NB4 (cell line): ENCODE results near the gene SEC24C.
A peak's percentile ranks its signal among the peaks of the same experiment; 100 is the strongest.
"Not testable (repeated sequence)": the region's sequence is repeated elsewhere in the genome, so short reads cannot be mapped to it uniquely, and the experiment has no call there.

Source experiments
- DNase-seq: peaks from one replicate; pipeline ENCODE4 v3.0.0; 2010; ENCODE audit warnings: low read depth
- H3K4me3 ChIP-seq: one replicate; pipeline ENCODE4 v1.5.1; 2011; ENCODE audit warnings: mild to moderate bottlenecking, low read depth, low read length, moderate library complexity
- CTCF ChIP-seq: IDR thresholded peaks from one replicate; pipeline ENCODE4 v1.5.1; 2012; ENCODE audit warnings: low read depth, low read length
- MAX ChIP-seq: IDR thresholded peaks from 2 replicates; pipeline ENCODE4 v1.6.1; 2011; ENCODE audit warnings: low read depth, low read length
- MYC ChIP-seq: IDR thresholded peaks from 2 replicates; pipeline ENCODE4 v1.6.1; 2011; ENCODE audit warnings: low read depth, low read length
- POLR2A ChIP-seq: IDR thresholded peaks from 2 replicates; pipeline ENCODE4 v1.6.1; 2011; ENCODE audit warnings: mild to moderate bottlenecking; ENCODE audit not compliant: insufficient read length; ENCODE audit errors: extremely low read depth

SEC24C gene

GRCh38 chr10:73716251-73716650 is 27.9 kb upstream of the SEC24C start:
- DNase-seq: no peak
- TF ChIP-seq MYC (no peak), POLR2A (no peak), CTCF (no peak), MAX (no peak)

GRCh38 chr10:73717556-73717955 is 26.6 kb upstream of the SEC24C start:
- DNase-seq: peak; percentile 71
- TF ChIP-seq CTCF (no peak), MYC (no peak), POLR2A (no peak), MAX (no peak)
- no peak overlapping the region for H3K4me3 ChIP-seq

More at GRCh38 chr10:73716251-73716650, 27.9 kb upstream of the SEC24C start:
- no peak overlapping the region for H3K4me3 ChIP-seq

GRCh38 chr10:73720561-73720960 is 23.6 kb upstream of the SEC24C start:
- not testable (repeated sequence) for DNase-seq, H3K4me3 ChIP-seq

GRCh38 chr10:73723516-73723915 is 20.7 kb upstream of the SEC24C start:
- TF ChIP-seq MAX: no peak
- no peak for TF ChIP-seq MYC
- no peak for TF ChIP-seq CTCF
- no peak for TF ChIP-seq POLR2A
- no peak for DNase-seq
- H3K4me3 ChIP-seq: no peak overlapping the region

GRCh38 chr10:73729781-73730152 is 14.4 kb upstream of the SEC24C start:
- DNase-seq: peak; percentile 57

GRCh38 chr10:73730153-73730906 is 13.8 kb upstream of the SEC24C start:
- peak overlapping the region; percentile 91 for H3K4me3 ChIP-seq
- peak; percentile 95 for DNase-seq
- TF ChIP-seq MAX: peak; percentile 55
- no peak for TF ChIP-seq CTCF
- peak; percentile 88 for TF ChIP-seq POLR2A
- TF ChIP-seq MYC: peak; percentile 62; the same call in 1 of the 2 replicates

More at GRCh38 chr10:73729781-73730152, 14.4 kb upstream of the SEC24C start:
- H3K4me3 ChIP-seq: peak overlapping the region; percentile 91

- TF ChIP-seq POLR2A: no peak
- no peak for TF ChIP-seq MAX
- TF ChIP-seq CTCF: no peak
- TF ChIP-seq MYC: no peak
- DNase-seq: no peak
- H3K4me3 ChIP-seq: peak overlapping the region; percentile 91
Observed at GRCh38 chr10:73731588-73732375, 12.4 kb upstream of the SEC24C start.
